Bone marrow (tissue), 2 donors: ENCODE measurements around the gene PTPRN2.
"Not testable (repeated sequence)": the region's sequence is repeated elsewhere in the genome, so short reads cannot be mapped to it uniquely, and the experiment has no call there.

Source experiments
- DNase-seq, 2 donors: peaks; one replicate each; lab custom pipeline; 2025; lab: John Stamatoyannopoulos, UW

PTPRN2 gene

DNA sequence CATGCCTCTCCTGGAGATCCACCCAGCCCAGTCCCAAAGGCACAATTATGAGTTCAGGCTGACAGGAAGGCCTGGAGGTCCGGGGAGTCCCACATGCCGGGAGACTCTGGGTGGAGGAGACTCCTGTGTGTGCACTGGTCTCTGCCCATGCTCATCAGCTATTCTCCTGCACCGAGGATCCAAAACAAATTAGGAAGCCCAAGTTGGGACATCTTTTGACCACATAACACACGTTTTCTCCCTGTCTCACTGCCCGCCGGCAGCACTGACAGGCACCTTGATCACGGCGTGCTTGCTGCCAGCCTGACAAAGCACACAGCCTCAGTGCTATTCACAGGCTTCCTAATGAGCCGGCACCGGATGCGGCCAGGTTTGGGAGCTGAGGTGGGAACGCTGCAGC, 412.7 kb downstream of the PTPRN2 start:
- no peak for DNase-seq

DNA sequence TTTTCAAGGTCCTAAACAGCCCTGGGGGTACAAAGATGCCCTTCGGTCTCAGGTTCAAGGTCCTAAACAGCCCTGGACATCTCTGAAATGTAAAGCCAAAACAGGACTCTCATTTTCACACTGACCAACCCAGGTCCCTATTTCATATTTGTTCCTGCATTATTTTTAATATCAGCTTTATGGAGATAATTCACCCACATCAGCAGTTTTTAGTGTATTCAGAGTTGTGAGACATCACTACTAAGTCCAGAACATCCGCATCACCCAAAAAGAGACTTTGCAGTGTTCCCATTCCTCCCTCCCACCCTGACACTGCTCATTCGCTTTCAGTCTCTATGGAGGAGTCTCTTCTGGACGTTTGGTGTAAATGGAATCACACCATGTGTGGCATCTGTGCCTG, 420.2 kb downstream of the PTPRN2 start:
- DNase-seq = no peak

DNA sequence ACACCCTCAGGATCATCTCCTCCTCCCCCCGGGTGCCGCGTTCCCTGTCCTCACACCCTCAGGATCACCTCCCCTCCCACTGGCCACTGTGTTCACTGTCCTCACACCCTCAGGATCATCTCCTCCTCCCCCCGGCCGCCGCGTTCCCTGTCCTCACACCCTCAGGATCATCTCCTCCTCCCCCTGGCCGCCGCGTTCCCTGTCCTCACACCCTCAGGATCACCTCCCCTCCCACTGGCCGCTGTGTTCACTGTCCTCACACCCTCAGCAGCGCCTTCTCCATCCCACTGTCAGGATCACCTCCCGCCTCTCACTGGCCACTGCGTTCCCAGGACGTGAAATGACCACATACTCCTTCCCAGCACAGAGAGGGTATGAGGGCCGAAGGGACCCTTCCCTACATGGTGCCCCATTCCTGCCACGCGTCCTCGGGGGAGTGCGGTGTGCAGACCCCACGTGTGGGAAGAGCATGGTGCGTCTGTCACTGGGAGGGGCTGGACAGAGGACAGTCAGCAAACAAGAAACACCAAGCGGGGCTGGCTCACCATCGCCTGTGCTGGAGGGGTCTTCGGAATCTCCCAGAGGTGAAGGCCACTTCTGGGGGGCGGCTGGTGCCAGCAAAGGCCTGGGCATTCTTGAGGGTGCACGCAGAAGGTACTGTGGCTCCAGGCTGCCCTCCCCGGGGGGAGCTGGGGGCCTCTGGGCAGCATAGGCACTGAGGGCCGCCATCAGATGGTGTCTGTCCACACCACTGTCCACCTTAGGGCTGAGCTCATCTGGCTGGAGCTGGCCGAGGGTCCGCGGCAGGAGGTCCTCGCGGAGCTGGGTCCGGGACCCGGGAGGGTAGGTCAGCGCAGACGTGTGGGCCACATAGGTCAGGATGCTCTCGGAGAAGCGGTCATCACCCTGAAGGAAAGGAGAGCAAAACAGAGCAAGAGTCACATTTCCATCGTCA, 421.0 kb downstream of the PTPRN2 start:
- no peak for DNase-seq

DNA sequence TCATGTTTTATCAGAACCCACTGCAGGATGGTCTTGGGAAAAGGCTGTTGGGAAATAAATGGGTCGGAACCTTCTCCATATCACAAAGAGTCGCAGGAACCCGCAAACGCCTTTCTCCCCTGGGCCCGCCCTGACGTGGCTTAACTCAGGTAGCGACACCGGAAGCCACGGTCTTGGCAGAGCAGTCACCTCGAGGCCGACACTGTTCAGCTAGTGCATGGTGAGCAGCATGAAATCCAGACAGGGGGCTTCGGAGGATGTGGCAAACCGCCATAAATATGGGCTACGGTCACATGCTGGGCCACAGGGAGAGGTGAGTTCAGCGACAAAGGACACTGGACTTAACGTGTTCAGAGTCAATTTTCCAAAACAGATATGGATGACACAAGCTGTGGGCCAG, 421.9 kb downstream of the PTPRN2 start:
- no peak for DNase-seq

DNA sequence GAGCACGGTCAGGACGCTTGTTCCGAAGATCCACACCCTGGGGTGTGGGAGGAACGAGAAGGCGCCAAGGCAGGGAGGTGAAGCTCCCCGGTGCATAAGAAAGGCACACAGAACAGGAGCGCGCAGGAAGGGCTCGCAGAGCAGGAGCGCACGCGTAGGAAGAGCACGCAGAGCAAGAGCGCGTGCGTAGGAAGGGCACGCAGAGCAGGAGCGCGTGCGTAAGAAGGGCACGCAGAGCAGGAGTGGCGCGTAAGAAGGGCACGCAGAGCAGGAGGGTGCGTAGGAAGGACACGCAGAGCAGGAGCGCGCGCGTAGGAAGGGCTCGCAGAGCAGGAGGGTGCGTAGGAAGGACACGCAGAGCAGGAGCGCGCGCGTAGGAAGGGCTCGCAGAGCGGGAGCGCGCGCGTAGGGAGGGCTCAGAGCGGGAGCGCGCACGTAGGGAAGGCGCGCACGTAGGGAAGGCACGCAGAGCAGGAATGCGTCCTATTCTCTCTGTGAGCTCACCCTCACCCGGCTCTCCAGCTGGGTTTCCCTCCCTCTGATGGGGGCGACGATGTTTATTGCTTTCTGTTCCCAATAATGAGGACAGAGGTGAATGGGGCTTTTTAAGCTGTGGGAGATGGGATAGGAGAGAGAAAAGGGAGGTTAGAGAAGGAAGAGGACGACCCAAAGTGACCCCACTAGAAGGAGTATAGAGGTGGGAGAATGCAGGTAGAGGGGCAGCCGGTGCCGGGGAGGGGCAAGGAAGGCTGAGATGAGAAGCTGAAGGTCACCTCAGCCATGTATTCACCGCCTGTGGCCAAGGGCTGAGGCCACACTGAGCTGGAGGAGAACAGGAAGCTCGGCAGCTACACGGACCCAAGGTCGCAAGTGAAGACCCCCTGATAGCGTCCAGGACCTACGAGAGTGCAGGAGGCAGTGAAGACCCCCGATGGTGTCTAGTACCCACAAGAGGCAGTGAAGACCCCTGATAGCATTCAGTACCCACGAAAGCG, 423.2 kb downstream of the PTPRN2 start:
- DNase-seq = no peak

DNA sequence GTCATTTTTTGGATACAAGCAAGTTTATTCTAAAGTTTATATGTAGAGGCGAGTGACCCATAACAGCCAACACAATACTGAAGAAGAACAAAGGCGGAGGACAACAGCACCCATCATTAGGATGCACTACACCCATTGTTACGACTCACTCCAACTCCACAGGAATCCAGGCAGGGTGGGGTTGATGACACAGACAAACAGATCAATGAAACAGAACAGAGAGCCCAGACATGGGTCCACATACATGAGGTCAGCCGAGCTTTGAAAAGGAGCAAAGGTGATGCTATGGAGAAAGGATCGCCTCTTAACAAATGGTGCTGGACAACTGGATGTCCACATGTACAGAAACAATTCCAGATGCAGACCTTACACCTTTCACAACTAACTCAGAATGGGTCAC, 426.4 kb downstream of the PTPRN2 start:
- no peak for DNase-seq

DNA sequence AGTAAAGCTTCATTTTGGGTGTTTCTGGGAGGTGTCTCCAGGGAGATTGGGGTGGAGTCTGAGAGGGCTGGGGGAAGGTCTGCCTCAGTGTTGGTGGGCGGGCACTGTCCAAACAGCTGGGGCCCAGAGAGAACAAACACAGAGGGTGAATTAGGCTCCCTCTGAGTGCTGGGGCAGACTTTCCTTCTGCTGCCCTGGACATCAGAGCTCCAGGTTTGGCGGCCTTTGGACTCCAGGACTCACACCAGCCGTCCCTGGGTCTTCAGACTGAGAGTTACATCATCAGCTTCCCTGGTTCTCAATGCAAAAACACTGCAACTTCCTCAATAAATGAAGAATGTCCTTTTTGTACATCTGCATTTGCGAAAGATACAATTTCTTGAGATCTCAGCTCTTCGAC, 427.4 kb downstream of the PTPRN2 start:
- DNase-seq = no peak

DNA sequence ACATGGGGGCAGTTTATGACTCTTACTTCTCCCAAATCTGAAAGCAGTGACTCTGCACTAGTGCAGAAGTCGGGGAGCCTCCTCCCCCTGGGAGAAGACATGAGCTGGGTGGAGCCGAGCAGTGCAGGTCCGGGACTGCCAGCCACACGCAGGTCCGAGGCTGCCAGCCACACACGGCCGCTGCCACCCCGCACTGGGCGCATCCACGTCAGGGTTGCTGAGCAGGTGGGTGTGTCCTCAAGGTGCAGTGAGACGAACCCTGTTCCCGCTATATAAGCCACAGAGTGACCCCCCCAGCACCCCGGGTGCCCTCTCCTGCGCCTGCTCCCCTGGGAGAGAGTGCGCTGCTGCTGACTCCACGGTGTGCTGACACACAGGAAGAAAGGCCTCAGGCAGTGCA, 430.2 kb downstream of the PTPRN2 start:
- DNase-seq = no peak

DNA sequence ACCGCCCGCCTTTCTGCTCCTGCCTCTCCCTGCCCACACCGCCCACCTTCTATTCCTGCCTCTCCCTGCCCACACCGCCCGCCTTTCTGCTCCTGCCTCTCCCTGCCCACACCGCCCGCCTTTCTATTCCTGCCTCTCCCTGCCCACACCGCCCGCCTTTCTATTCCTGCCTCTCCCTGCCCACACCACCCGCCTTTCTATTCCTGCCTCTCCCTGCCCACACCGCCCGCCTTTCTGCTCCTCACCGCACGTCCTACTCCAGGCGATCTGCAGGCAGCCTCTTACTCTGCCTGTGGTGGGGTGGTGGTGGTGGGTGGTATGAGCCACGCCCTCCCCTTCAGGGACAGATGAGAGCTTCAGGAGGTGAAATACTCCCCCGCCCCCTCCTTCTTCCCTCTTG, 436.4 kb downstream of the PTPRN2 start:
- DNase-seq = not testable (repeated sequence)

DNA sequence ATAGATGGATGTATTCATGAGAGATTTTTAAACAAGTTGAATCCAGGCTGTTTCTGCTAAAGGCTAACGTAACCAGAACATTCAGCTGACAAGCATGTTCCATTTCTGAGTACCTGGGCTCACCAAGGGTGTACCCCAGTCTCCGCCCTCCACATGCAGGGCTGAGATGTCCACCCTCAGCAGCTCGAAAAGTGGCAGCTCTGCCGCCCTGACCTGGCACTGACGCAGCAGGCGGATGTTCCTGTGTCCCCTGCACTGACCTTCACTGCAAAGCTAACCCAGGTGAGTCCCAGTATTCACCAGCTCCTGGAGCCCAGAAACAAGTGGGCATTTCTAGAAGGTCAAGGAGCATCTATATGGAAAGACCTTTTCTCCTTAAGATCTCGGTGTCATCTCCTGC, 437.4 kb downstream of the PTPRN2 start:
- no peak for DNase-seq

DNA sequence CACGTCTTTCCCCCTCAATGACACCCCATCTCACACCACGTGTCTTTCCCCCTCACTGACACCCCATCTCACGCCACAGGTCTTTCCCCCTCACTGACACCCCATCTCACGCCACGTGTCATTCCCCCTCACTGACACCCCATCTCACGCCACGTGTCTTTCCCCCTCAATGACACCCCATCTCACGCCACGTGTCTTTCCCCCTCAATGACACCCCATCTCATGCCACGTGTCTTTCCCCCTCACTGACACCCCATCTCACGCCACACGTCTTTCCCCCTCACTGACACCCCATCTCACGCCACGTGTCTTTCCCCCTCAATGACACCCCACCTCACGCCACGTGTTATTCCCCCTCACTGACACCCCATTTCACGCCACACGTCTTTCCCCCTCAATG, 440.2 kb downstream of the PTPRN2 start:
- not testable (repeated sequence) for DNase-seq

DNA sequence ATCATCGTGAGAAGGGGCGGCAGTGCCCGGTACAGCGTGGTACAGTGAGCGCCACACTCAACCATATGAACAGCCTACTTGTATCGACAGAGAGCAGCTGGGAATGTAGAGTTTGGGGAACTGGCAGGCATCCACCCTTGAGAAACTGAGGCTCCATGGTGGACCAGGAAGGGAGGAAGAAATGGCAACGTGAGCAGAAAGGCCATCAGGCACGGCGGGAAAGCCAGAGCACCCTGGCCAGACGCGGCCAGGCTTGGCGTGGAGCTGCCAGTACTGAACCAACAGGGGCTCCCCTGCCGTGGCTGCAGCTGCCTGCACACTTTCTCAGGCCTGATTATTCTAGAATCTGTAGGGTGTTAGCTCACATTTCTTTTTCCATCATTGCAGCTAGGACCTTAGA, 442.3 kb downstream of the PTPRN2 start:
- DNase-seq = no peak

DNA sequence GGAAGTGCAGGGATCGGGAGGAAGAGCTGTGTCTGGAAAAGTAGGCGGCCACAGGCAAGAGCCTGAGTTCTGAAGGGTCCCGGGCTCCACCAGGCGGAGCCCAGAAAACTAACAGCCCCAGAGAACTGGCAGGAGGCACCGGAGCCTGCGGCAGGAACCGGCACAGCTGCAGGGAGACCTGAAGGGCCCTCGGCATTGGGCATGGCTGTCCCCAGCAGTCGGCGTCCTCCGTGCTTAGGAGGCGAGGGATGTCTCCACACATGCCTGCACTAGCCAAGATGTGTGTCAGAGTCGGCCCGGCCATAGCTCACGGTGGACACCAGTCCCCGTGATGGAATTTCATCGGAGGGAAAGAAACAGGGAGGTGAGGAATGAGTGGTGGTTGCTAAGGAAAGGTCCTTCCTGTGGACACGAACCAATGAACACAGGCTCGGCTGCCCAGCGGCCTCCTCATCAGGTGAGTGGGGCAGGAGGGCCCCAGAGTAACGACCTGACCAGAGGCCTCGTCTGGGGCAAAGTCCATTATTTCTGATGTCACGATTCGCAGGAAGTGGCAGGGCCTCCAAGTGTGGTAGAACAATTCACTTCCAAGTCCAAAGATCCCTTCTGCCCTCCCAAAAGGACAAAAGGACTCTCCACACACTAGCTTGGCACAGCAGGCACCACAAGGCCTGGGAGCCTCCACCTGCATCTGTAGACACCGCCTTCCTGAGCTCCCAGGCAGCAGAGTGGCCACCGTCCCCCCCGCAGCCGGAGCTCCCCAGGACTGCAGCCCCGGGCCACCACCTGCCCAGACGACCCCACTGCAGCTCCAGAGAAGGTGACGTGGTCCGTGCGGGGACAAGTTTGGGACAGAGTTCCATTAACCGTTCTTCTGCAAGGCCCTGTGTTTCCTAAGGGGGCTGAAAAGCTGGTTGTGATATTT, 444.2 kb downstream of the PTPRN2 start:
- DNase-seq = no peak

DNA sequence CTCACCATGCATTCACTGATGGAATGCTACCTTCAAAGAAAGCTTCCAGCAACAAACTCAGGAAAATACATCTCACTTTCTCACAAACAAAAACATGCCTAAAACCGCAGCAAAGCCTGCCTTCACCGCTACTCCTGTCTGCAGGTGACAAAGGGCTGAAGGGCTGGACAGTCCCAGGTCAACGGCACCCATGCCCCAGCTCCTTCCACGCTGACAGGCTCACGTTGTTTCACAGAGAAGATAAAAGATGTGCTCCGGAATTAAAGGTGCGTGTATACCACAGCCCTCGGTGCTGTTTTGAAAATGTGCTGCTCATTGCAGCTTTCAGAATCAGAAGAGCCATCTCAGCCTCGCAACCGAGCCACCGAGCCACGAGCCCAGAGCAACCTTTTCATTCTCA, 445.0 kb downstream of the PTPRN2 start:
- DNase-seq = no peak

DNA sequence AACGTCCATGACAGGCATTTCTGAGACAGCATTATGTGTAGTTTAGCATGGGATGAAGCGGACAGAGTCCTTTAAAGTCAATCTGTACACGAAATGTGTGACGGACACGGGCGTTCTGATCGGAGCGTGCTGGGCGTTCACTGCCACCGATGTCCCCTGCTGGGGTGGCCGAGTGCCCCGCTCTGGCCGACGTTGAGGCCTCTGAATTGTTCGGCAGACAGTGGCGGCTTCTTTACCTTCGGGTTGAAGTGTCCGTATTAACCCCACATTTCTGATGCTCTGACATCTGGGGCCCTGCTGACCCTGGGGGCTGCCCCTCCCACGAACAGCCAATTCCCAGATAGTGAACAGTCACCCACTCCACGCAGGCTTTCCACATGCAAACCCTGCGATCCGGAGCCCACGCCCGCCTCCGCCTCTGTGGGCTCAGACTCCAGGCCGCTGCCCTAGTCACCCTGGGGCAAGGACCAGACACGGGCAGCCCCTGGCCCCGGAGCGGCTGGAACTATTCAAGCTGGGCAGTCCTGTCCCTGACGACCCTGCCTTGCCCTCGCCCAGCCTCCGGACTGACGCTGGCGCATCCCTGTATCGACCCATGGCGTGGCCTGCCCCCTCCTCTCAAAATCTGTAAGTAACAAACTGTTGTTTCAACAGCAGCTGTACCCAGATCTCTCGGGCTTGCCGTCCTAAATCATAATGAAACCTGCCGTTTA, 445.7 kb downstream of the PTPRN2 start:
- no peak for DNase-seq

DNA sequence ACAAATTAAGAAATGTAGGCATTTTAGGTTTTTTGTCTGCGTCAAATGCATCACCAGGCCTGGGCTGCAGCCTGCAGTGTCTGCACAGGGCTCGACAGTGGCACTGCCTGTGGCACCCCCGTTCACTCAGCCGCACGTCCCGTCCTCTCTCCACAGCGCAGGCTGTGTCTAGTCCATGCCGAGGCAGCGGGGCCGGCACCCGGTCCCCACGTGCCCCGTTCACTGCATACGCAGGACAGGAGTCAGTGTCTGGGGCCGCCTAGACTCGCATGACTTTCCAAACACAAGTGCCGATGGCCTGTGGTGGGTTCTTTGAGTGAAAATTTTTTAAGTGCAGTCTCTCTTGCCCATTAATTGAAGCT, 446.4 kb downstream of the PTPRN2 start:
- DNase-seq = no peak

DNA sequence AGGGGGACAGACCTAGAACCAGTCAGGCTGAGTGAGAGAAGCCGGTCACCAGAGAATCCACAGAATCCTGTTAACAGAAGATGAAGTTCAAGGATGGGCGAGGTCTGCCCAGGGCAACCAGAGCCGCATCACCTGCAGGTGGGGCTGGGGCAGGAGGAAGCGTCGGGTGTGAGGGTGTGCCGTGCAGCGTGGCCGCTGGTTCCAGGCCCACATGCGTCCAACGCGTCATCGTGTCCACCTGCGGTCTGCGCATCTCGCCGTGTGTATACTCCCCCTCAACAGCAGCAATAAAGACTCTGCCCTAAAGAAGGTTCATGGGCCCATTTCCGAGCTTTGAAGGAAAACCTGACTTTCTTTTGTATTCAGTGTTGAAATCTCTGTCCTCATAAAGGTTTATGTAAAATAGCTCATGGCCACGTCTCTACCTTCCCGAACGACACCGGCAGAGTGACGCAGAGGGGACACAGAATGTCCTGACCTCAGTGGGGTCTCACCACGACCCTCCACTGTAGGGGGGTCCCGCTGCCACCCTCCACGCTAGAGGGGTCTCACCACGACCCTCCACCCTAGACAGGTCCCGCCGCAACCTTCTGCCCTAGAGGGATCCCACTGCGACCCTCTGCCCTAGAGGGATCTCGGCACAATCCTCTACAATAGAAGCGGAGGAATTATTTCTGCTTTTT, 446.9 kb downstream of the PTPRN2 start:
- DNase-seq = no peak

DNA sequence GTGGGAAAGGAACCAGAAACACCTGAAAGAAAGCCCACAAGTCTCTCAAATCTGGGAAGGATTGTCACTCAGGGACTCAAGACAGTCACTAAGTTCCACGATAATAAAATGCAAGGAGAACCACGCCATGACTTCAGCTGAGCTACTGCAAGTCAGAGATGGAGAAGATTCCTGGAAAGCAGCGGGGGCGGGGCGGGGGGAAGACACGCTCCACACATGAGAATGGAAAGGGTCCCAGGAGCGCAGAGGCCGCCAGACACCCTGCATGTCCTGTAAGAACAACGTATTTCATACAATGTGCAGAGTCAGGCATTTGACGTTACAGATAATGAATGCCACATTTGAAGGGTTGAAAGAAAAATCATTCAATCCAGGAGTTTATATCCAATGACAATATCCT, 448.1 kb downstream of the PTPRN2 start:
- DNase-seq = no peak

DNA sequence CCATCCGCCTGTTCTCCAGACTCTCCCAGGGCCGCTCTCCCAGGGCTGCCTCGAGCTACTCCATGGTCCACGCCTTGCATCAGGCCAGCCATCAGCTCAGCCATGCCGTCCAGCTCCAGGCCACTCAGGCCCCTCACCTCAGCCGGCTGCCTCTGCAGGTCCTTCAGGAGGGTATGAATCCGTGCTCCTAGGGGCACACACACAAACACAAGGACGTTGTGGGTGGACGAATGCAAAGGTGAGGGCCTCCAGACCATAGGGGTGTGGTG, 449.4 kb downstream of the PTPRN2 start:
- no peak for DNase-seq

DNA sequence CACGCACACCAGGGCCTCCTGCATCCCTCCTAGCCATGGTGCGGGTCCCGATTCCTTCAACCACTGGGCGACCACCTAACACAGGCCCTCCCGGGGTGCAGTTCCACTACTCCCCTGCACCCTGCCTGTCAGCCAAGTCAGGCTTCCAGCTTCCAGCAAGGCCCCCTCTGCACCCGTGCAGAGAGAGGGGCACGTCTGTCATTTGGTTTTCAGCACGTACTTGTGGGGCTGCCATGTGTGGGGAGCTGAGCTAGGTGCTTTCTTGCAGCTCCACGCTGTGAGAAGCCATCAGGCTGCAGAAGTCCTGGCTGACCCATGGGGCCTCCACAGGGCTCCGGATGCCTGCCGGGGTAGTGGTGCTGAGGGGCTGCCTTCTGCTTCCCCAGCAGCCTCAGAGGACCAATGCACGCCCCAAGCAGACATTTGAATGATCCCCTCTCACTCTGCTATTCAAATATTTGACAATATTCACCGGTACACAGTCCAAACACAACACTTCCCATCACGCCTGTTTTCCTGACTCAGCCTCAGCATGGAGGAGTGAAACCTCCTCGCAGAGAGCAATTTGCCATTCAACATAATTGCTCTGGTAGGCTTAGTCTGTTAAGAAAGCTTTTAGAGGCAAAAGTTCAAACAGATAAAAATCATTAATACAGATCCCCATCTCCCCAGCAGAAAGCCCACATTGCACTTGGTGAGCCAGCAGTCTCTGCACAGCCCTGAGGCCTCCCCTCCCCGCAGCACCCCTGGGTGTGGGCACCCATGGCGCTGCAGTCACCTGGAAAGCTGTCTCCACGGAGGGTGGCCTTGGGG, 449.9 kb downstream of the PTPRN2 start:
- no peak for DNase-seq
